HCT116 (cell line): ENCODE measurements around the gene GPANK1.

Source experiments
- CEBPB ChIP-seq: IDR thresholded peaks from 2 replicates; pipeline ENCODE4 v1.6.1; 2012; ENCODE audit warnings: low read depth
- CTCF ChIP-seq, 3 experiments: fragments of 200-600 bp in 1 of 3; sonication (generic) in 1 of 3; IDR thresholded peaks in 2 of 3; conservative IDR thresholded peaks in 1 of 3; 2 replicates each; pipeline ENCODE4 v1.5.1; 2012 to 2017; ENCODE audit warnings: low read depth in 2 of 3, low read length in 2 of 3, antibody characterized with exemption in 1 of 3, borderline replicate concordance in 1 of 3, control low read depth in 1 of 3, mild to moderate bottlenecking in 1 of 3, mixed read lengths in 1 of 3, mixed run types in 1 of 3, moderate library complexity in 1 of 3; ENCODE audit not compliant: insufficient read depth in 1 of 3
- EGR1 ChIP-seq: IDR thresholded peaks from 2 replicates; pipeline ENCODE4 v1.6.1; 2012; ENCODE audit warnings: low read depth
- ELF1 ChIP-seq: IDR thresholded peaks from 2 replicates; pipeline ENCODE4 v1.6.1; 2012; ENCODE audit warnings: low read depth, borderline replicate concordance
- EZH2 ChIP-seq: fragments of 200-600 bp; sonication (generic); IDR thresholded peaks from 2 replicates; pipeline ENCODE4 v1.6.1; 2017; ENCODE audit warnings: antibody characterized with exemption, mixed run types
- EZH2phosphoT487 ChIP-seq: fragments of 200-600 bp; IDR thresholded peaks from 2 replicates; pipeline ENCODE4 v1.6.1; 2018; ENCODE audit warnings: antibody characterized with exemption, borderline replicate concordance
- MAX ChIP-seq: IDR thresholded peaks from 2 replicates; pipeline ENCODE4 v1.6.1; 2012
- POLR2A ChIP-seq: IDR thresholded peaks from 2 replicates; pipeline ENCODE4 v1.7.0; 2011; ENCODE audit warnings: borderline replicate concordance; ENCODE audit not compliant: insufficient read depth, insufficient read length; ENCODE audit errors: extremely low read depth
- POLR2AphosphoS5 ChIP-seq: IDR thresholded peaks from 2 replicates; pipeline ENCODE4 v1.6.1; 2011; ENCODE audit warnings: mild to moderate bottlenecking, low read depth, low read length, moderate library complexity
- RAD21 ChIP-seq: IDR thresholded peaks from 2 replicates; pipeline ENCODE4 v1.6.1; 2012; ENCODE audit warnings: low read depth, mild to moderate bottlenecking
- REST ChIP-seq: IDR thresholded peaks from 2 replicates; pipeline ENCODE4 v1.6.1; 2012; ENCODE audit warnings: low read depth
- SIN3A ChIP-seq: IDR thresholded peaks from 2 replicates; pipeline ENCODE4 v1.6.1; 2012; ENCODE audit warnings: low read depth
- ZNF274 ChIP-seq: fragments of 200-500 bp; sonication (Bioruptor generic); IDR thresholded peaks from 2 replicates; pipeline ENCODE4 v1.6.1; 2014; ENCODE audit warnings: mild to moderate bottlenecking, low read depth, low read length, inconsistent platforms

- TF ChIP-seq RAD21 (no peak), EZH2 (no peak), POLR2A (no peak), CTCF (IDR thresholded peaks at IDR 0.05 in 2 of 3, conservative IDR thresholded peaks at IDR 0.05 in 1 of 3; ENCODE audit: borderline replicate concordance in 1 of 3, insufficient read depth in 1 of 3, low read depth in 2 of 3, low read length in 2 of 3) (no peak), ELF1 (no peak), REST (no peak), CEBPB (no peak), ZNF274 (no peak), EGR1 (no peak), POLR2AphosphoS5 (no peak), SIN3A (no peak), EZH2phosphoT487 (no peak), MAX (no peak)
Measured at GRCh38 chr6:31706599-31706998, 41.8 kb upstream of the GPANK1 start, which contains the start of gene LY6G6F.
